Esophagus squamous epithelium (tissue), 4 donors: ENCODE data around the gene CDCA5.

ENCODE experiments used
- CTCF ChIP-seq, 6 experiments: fragments of 450-650 bp in 4 of 6; fragments of 200-600 bp in 2 of 6; sonication (generic) in 2 of 6; IDR thresholded peaks; one replicate each; pipeline ENCODE4 v1.5.1; 2016 to 2019; ENCODE audit warnings: antibody characterized with exemption in 6 of 6, mild to moderate bottlenecking in 4 of 6, moderate library complexity in 4 of 6
- POLR2A ChIP-seq, 4 donors: fragments of 450-650 bp; IDR thresholded peaks; one replicate each; pipeline ENCODE4 v1.6.1; 2017; ENCODE audit warnings: antibody characterized with exemption in 4 of 4, mild to moderate bottlenecking in 4 of 4, moderate library complexity in 3 of 4

DNA sequence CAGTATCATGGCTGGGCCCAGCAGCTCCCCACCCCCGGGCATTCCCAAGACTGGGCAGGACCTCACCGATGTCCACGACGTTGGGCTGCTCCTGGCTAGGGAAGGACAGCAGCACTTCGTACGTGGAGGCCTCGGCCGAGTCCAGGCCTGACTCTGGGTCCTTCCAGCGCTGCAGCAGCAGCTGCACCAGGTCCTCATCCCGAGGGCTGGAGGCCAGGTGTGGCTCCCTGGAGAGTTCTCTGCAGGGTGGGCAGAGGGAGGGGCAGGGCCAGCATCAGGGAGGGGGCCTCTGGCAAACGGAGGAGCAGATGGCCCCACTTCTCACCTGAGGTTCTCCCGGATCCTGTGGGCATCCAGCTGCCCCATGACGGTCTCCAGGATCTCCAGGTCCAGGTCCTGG lies 25.8 kb downstream of the CDCA5 start:
- TF ChIP-seq CTCF (IDR thresholded peaks at IDR 0.05) (no peak), POLR2A (IDR thresholded peaks at IDR 0.05) (no peak)
